ENCODE data around the gene APOA1. TPM values are rescaled to one million over a fixed set of nuclear protein-coding genes. Genes with fewer than 3 reads are reported as not detected.

Gene APOA1
- total RNA-seq: 0.25 TPM in 1 of 2 replicates, not detected in the other

DNA sequence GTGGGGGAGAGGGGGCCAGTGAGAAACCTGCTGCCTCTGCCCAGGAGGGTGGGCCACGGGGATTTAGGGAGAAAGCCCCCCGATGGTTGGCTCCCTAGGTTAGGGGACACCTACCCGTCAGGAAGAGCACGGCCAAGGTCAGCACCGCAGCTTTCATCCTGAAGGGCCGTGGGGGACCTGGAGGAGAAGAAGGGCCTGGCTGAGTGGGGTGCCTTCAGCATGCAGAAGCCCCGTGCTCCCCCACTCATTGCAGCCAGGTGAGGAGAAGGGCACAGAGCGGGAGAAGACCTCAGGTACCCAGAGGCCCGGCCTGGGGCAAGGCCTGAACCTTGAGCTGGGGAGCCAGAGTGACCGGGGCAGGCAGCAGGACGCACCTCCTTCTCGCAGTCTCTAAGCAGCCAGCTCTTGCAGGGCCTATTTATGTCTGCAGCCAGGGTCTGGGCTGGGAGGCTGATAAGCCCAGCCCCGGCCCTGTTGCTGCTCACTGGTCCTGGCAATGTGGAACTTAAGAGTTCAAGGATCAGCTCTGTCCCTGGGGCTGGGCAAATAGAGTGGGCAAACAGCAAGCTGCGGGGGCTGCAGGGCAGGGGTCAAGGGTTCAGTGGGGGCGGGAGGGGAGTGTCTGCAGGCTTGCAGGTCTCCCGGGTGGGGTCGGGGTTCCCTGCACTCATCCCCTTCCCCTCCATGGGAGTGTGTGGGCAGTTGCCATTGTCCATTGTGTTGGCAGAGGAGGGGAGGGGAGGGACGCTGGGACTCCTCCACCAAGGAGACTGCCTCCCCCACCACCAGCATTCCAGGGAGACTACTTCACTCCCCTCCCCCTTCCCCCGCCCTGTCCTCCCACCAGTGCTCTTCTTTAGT is at the start of gene APOA1:
TSS of gene APOA1 (minus strand) at position 392 of the 861 bp plus-strand sequence. CDS start at position 157, 235 bp downstream.

DNA sequence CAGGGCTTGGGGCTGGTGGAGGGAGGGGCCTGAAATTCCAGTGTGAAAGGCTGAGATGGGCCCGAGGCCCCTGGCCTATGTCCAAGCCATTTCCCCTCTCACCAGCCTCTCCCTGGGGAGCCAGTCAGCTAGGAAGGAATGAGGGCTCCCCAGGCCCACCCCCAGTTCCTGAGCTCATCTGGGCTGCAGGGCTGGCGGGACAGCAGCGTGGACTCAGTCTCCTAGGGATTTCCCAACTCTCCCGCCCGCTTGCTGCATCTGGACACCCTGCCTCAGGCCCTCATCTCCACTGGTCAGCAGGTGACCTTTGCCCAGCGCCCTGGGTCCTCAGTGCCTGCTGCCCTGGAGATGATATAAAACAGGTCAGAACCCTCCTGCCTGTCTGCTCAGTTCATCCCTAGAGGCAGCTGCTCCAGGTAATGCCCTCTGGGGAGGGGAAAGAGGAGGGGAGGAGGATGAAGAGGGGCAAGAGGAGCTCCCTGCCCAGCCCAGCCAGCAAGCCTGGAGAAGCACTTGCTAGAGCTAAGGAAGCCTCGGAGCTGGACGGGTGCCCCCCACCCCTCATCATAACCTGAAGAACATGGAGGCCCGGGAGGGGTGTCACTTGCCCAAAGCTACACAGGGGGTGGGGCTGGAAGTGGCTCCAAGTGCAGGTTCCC is 7.8 kb downstream of the APOA1 start, which contains the start of gene APOC3:
TSS of gene APOC3 (plus strand) at position 383 of the 659 bp plus-strand sequence. CDS start 676 bp downstream, outside the sequence.

DNA sequence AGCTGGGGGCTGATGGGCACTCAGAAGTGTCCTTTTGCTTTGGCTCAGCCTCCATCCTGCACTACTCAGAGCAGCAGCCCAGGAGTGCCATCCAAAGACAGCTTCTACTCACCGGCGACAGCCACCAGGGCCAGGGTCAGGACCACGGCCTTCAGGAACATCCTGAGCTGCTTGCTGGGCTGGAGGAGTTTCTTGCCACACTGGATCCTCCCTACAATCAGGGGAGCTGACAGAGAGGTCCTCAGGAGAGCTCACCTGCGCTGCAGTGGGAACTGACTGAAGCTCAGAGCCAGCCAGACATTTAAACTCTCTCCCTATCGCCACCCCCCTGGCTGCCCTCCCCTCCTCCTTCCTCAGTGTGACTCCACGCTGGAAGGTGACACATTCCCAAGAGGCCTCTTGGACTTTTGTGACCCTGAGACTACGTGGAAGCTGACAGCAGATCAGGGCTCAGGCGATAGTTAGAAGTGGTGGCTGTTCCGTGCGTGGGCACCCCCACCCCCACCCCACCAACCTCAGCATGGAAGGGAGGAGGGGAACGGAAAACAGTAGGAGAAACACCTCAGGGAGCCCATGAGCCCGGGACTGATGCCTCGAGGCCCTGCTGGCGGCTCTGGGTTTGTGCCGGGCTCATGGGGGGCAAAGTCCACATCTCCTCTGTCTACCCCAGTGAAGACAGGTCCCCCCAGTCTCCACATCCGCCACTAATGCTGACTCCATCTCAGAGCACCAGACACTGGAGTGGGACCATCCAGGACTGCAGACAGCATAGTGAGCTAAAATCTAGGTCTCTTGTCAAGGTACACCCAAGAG is 14.2 kb downstream of the APOA1 start, which contains the start of gene APOA4:
TSS of gene APOA4 (minus strand) at position 274 of the 813 bp plus-strand sequence. CDS start at position 161, 113 bp downstream.

DNA sequence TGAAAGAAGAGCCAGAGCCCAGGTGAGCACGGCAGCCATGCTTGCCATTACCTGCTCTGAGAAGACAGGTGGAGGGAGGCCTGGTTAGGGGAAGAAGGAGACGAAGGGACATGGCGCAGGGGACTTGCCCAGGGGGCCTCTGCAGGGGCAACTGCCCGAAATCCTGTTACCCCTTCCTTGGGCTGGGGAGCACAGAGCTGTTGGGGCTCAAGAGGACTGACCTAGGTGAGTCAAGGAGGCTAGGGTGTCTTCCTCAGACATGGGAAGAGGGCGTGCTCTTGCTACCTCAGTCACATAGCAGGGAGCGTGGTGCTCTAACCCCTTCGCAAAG is 45.6 kb downstream of the APOA1 start, which contains the start of gene APOA5:
TSS of gene APOA5 (minus strand) at position 67 of the 331 bp plus-strand sequence. CDS start at position 48, 19 bp downstream.

DNA sequence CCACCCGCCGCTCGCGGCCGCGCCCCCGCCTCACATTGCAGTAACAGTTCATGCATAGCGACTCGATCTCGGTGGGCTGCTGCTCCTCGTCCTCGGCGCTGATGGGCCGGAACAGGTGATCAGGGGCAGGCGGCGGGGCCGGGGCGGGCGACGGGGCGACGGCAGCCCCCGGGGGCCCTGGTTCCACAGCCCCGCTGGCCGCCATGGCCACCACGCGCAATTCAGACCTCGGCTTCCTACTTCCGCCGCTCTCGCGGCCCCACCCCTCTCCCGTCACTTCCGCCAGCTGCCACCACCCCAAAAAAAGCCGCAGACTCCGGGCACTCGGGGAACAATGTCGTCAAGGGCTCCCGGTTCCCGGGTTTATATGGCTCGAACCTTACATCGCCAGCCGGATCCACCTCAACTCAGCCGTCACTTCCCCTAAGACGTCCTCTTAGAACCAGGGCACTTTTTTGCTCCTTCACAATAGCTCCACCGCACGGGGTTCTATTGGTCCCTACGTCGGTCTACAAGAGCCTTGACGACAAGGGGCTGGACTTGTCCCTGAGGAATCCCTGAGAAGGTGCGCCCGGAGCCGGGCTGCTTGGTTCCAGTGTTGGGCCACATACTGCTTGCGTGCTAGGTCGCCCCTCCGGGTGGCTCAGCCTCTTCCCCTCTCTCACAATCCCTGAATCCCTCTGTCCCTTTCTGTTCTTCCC is 49.5 kb downstream of the APOA1 start, which contains the start of gene ZPR1:
TSS of gene ZPR1 (minus strand) at position 238 of the 701 bp plus-strand sequence. CDS start at position 205, 33 bp downstream.

Other genes with a start within 250 kb of the APOA1 start
- gene BUD13, start 64.6 kb downstream of the APOA1 start, total RNA-seq: 7.1 and 13.2 TPM in 2 replicates
- 20.0 and 27.4 TPM in 2 replicates for gene ZPR1, start 49.6 kb downstream of the APOA1 start, total RNA-seq
- not detected in 2 replicates for gene APOA5, start 45.7 kb downstream of the APOA1 start, total RNA-seq
- not detected in 2 replicates for gene APOA4, start 14.3 kb downstream of the APOA1 start, total RNA-seq
- not detected in 2 replicates for gene APOC3, start 7.7 kb downstream of the APOA1 start, total RNA-seq

All from mesangial cell (primary cell).